HG03520 (cell line): ENCODE measurements around the gene CEP112.
"Not testable (repeated sequence)": the region's sequence is repeated elsewhere in the genome, so short reads cannot be mapped to it uniquely, and the experiment has no call there.

Source experiments
- ATAC-seq: cut with Tn5 transposase; IDR thresholded peaks from one replicate; pipeline ENCODE4 v1.9.1; 2021; ENCODE audit warnings: mild to moderate bottlenecking, moderate library complexity; ENCODE audit not compliant: unreplicated experiment

The CEP112 gene

DNA sequence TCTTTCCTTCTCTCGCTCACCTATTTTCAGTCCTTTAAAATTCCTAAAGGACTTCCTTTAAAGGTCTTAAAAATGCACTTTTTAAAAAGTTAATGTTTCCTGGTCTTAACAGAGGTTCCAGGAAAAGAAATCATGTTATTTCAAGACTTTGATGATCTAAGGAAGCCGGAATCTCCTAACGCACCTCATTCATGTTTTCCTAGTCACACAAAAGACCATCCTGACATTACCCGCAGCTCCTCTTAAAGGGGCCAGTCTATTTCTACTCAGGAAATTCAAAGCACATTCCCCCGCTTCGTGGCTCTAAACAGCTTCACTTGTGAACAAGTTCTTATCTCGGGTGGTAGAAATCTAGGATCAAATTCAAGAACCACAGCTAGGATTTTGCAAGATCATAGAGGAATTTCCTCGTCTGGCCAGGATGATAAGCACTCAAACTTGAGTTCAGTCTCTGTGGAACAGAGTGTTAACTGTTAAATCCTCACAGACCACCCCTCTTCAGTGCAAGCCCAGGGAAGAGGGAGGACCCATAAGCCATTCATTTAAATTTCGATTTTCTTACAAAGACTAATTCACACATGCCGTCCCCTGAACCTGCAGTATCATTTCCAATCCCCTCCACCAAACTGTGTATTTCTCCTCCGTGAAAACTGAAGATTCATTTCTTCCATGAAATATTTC is 493.4 kb downstream of the CEP112 start:
- ATAC-seq = no peak

DNA sequence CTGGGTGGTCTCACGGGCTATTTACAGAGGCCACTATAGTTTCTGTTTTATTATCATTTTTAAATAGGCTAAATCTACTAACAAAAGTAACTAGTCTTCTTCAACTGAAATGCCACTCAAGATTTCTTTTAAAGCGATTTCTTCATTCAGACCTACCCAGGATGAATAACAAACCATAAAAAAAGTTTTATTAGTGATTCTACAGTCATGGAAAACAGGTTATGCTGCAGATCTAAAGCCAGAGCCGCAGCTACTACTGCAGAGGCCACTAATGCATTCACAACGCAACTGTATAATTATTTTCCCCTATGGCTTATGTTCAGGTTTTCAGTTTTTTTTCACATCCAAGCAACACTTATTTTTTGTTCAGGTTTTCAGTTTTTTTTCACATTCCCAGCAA is 494.3 kb downstream of the CEP112 start:
- ATAC-seq = no peak

DNA sequence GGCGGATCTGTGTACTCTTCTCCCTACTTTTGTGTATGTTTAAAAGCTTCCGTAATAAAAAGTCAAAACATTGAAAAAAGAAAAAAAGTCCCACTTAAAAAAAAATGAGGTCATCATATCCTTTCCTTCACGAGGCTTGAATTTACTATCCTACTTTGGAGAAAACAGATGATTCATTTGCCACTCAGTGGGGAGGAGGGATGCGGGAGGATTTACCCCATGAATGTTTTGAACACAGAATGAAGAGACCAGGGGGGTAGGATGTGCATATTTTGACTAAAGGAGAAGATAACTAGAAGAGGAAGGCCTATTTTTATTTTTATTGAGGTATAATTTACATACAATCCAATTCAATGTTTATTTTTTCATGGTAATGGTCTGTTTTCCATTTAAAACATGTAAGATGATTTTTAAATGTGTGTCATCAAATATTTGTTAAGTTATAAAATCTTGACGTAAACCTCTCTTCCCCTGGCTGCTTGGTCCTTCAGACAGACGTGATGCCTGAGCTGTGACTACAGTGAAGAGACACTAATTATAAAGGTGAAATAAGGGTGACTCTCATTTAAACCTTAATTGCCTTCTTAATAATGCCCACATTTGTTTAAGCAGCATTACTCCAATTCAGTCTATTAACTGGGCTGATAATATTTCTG is 495.1 kb downstream of the CEP112 start:
- ATAC-seq = no peak

DNA sequence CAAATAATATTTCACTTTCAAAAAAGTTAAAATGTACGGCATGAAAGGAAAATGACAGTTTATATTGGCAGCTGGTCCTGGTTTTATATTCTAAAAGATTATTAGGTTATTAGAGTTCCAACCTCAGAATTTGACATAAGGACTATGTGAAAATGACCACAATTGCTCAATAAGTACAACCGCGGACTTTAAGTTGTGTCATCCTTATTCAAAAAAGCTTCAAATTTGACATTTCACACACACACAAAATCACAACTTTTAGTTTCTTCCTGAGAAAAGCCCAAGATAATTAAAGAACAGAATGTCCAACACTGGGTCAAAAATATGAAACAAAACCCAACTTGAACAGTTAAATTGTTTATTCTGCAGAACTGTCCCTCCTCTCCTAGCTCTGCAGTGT is 497.3 kb downstream of the CEP112 start:
- no peak for ATAC-seq

DNA sequence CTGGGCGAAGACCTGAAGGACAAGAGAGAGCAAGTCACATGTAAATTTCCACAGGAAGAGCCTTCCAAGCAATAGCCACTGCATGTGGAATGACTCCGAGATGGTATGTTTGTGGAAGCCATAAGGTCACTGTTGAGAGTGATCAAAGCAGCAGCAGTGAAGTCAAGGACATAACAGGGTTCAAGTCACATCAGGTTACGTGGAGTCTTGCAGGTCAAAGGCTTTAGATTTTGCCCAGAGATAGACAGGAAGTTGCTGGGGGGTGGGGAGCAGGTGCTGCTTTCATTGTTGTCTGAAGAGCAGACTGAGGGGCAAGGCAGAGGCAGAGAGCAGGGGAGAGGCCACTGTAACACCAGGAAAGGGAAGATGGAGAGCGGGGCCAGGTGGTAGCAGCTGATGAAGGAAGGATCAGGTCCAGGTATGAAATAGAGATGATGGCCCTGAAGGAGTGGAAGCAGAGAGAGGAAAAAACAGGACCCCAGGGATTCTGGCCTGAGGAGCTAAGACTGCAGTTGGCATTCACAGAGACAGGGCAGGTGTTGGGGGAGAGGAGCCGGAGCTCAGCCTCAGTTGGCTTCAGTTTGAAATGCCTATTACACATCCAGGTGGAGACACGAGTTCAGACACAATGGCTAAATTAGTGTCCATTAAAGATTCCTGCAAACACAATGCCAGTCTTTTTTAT is 501.2 kb downstream of the CEP112 start:
- ATAC-seq = no peak

DNA sequence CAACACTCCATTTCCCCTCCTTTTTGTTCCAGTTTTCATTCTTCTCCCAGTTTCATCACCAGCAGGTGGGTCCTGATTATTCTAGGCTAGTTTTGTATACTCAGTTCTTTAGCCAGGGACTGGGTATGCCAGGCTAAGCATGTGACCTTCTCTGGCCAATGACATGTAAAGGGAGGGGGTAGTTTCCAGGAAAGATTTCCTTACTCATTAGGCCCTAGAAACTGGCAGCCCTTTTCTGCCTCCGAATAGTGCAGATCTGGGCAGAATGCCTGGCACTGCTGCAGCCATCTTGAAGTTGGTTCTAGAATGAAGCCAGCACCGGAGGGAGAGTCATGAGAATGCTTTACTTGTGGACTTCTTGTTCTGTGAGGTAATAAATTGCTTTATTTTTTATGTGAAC is 503.6 kb downstream of the CEP112 start:
- ATAC-seq = no peak

DNA sequence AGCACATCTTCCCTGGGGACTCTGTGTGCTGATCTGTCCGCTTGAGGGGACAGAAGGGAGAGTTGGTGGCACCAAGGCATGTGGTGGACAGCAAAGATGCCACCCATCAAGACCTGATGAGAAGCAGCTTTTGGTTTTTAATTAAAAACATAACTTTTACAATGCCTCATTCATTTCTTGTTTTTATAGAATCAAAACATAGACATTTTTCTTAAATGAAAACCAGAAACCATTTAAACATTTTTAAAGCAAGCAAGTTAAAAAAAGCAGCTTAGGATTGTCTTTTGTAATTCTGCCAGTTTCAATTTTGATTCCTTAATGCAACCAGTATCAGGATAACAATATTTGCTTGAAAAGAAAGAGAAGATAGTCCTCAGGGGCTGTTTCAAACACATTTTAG is 506.8 kb downstream of the CEP112 start:
- ATAC-seq = no peak

DNA sequence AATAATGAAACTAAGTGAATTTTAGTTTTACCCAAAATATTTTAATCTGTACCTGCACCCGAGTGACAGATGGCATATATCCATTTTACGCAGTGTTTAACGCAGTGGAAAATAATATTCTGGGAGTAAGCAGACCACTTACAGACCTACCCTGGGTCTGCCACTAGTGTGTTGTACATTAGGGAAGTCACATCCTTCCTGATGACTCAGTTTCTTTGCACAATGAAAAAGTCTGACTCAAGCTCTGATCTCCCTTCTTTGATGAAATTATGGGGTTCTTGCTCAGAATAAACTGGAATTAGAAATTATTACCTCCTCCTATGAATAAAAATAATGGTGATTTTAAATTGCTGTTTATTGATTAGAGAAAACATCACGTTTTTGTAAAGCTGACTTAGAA is 507.3 kb downstream of the CEP112 start:
- ATAC-seq = no peak

DNA sequence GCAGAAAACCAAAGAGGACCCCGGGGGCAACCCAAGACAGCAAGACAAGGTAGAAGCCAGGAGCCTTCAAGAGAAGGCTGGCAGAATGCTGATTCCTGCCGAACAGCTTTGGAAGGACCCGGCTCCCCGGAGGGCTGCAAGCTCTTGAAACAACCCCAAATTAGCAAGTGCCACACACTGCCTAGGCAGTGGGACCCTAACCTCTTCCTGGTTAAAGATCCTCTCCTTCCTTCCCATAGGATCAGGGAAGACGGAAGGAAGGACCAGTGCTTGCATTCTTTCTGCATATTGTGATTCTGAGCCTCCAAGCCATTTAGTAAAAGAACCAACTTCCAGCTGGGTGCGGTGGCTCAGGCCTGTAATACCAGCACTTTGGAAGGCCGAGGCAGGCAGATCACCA is 508.5 kb downstream of the CEP112 start:
- ATAC-seq = no peak

DNA sequence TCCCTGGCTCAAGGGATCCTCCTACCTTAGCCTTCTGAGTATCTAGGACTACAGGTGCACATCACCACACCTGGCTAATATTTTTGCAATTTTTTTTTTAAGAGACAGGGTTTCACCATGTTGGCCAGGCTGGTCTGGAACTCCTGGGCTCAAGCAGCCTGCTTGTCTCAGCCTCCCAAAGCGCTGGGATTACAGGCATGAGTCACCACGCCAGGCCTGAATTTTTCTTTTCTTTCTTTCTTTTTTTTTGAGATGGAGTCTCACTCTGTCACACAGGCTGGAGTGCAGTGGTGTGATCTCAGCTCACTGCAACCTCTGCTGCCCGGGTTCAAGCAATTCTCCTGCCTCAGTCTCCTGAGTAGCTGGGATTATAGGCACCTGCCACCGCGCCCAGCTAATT is 510.2 kb downstream of the CEP112 start:
- ATAC-seq = not testable (repeated sequence)

DNA sequence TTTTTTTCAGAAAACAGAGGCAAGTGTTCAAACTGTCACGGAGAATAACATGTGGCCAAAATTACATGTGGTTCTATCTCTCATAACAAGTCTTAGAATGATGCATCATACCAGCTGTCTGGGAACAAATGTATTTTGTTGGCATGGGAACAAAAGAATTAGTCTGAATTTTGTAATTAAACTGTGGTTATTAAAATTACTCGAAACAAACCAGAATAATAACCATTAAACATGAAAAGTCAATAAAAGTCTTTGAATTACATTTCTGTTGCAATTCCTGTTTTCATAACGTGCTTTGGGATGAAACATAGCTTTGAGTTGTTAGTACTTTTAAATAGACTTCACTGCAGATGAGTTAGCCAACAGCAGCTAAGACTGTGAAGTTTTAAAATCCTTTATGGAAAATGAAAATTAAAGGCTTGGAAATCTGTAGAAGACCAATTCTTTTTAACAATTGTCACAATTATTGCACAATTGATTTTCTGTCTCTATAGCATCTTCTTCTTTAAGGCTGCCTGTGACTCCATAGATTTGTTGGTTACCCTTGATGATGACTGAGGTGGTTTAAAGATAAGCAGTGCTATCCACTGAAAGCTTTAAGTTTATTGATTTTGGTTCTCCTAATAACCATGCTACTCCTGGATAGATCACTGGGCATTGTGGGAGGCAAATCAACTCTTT is 512.6 kb downstream of the CEP112 start:
- no peak for ATAC-seq

DNA sequence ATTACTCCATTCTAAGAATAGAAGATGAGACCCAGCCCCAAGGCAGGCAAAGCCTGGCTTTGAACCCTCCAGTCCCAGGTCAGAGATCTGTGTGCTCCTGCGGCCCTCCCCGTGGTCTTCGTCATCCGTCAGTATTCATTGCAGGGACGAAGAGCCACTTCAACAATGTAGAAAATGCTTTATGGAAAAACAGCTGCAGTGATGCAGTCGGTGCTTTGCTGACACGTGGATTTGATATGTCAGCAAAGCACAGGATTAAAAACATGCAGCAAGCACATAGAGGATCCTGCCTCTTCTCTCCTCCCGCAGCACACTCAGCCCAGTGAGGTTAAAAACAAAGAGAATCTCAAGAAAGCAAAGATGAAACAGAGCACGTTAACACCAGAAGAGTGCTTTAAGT is 513.4 kb downstream of the CEP112 start:
- ATAC-seq = no peak

DNA sequence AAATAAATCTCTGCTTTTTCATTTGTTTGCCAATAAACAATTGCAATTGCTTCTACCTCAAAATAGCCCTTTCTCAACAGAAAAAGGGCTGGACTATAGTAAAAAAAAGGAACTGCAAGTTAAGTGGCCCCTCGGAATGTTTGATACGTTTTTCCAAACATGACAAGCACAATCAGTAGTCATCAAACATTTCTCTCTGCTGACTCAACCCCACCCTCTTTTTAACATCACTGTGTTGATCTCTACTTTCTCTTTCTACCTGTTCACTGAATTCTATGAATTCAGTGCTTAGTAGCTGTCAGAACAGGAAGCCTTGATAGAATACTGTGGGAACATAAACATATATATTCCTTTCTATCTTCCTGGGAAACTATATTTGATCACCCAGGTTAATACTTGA is 514.0 kb downstream of the CEP112 start:
- no peak for ATAC-seq

DNA sequence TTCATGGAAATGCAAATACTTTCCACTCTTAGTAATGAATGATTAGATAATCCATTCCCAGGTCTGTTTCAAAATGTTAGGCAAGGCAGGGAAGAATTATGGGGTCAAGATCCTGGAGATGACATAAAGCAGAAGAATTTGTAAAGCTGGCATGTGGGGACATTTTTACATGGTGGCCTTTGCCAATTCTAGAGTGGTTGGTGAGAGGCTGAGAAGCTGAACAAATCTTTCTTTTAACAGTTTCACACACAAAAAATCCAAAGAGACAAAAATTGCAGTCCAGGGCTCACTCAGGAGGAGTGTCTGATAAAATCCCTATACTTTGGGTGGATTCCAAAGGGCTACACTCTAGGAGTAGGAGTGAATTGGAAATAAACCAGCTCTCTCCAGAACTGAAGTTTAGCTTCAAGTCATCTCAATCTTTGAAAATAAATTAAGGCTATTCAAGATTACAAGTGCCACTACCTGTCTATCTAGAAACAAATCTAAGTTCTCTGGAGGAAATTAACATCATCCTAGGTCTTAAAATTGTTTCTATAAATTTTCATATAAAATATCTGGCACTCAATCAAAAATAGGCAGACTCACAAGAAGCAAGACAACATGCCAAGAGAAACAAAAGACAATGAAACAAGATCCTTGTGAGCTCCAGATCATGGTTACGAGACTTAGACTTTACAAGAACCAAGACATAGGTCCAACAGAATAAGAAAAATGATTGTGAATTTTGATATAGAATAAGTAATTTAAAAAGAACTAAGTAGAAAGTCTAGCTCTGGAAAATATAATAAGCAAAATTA is 517.5 kb downstream of the CEP112 start:
- ATAC-seq = no peak

DNA sequence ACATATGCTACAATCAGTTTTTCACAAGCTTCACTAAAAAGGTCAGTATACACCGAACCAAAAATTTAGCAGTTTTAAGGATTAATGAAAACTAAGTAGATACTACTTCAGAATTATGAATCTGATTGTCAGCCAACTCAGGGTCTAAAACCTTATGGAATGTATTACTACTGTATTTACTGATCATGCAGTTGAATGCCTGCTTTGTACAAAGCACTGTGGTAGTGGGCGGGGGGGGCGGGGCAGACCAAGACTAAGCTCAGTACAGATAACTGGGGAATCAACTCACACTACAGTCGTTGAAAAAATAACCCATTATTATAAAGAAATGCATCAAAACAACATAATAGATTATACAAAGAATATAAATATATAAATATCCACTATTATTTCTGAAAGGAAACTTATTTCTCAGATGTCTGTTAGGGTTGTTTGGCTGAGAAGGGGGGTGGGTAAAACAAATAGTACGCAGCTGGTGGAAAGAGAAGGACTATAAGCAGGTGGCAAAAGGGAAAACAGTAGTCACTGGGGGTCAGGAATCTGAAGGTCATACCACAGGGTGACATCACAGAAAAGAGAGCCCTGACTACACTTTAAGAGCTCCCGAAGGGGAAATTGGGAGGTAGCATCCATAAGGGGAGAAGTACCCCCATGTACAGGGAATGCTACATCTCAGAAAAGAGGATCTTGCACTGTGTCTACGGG is 521.1 kb downstream of the CEP112 start:
- no peak for ATAC-seq

DNA sequence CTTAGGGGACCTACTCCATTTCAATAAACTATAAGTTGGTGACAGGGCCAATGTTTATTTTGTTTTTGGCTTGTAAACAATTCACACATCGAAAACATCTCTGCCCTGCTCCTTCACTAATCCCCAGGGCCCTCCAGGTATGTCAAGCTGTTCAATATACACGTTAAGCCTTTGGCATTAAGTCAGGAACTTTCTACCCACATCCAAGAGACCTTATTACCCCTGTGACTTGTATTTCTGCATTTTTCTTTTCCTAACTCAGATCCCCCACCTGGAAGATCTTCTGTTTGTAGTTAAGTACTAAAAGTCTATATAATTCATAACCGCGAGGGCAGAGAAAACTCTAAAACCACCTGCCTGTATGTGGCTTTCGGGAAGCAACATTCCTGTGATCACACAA is 523.7 kb downstream of the CEP112 start:
- ATAC-seq = no peak

DNA sequence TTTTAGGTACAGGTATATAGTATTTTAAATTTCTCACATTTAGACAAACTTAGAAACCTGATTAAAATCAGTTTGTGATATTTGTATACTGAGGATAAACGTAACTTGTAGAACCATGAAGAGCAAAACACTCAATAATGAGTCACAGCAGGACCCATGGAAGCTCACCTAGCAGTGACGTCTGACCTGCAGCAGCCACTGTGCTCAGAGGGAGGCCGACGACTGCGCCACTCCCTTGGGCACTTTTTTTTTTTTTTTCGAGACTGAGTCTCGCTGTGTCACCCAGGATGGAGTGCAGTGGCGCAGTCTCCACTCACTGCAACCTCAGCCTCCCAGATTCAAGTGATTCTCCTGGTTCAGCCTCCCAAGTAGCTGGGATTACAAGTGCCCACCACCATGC is 524.3 kb downstream of the CEP112 start:
- no peak for ATAC-seq

DNA sequence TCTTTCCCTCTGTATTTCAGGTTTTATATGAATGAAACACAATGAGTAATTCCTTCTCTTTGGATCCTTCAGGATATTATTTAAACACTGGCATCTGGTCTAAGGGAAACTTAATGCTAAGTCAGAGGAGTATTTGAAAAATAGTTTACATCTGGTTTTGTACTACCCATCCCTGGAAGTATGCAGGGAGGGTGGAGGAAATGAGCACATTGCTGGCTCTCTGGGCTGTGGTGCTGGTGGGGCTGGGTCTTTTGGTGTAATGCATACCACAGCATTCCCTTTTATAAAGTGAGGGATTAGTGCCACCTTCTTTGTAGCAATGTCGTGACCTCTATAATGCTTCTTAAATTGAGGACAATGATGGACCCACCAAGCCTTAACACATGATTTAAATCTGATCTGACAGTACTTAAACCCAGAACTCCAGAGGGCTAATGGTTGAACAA is 525.0 kb downstream of the CEP112 start:
- no peak for ATAC-seq

DNA sequence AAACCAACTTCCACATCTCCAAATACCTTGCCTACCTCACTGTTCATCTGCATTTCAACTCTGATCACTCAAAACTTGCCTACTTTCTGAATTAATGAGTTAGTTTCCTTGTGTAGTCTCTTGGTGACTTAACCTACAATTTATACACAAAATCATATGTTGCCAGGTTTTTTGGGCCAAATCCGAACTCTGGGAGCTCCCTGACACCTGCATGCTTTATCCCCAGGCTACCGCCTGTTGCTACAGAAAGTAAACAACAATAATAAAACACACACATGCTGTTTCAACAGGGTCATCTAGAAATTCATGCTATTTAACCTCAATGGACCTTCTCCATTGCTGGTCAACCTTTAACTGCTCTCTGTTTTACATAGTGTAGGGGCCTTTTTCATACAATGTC is 526.0 kb downstream of the CEP112 start:
- no peak for ATAC-seq

DNA sequence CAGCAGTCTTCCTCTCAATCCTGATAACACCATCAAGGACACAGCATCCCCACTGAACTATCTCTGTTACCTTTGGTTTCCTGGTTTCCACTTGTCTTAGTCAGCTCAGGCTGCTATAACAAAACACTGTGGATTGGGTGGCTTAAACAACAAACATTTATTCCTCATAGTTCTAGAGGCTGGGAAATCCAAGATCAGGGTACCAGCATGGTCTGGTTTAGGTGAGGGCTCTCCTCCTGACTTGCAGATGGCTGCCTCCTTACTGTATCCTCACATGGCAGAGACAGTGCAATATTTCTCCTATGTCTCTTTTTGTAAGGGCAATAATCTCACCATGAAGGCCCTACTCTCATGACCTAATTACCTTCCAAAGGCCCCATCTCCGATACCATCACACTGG is 527.2 kb downstream of the CEP112 start:
- ATAC-seq = no peak
